Urinary bladder (tissue), 4 donors: ENCODE data around the gene EIF4E. TPM values are rescaled to one million over a fixed set of nuclear protein-coding genes. Genes with fewer than 3 reads are reported as not detected.
"Not testable (repeated sequence)": the region's sequence is repeated elsewhere in the genome, so short reads cannot be mapped to it uniquely, and the experiment has no call there.

Experiments
- DNase-seq: peaks from one replicate; pipeline ENCODE4 v3.0.0-alpha.2; 2015; ENCODE audit errors: extremely low spot score
- H3K27ac ChIP-seq: one replicate; pipeline ENCODE4 v1.5.1; 2013; ENCODE audit warnings: low read depth, mild to moderate bottlenecking, moderate library complexity
- H3K36me3 ChIP-seq: one replicate; pipeline ENCODE4 v1.6.1; 2013; ENCODE audit warnings: mild to moderate bottlenecking, moderate library complexity; ENCODE audit not compliant: insufficient read depth
- H3K4me1 ChIP-seq: one replicate; pipeline ENCODE4 v1.6.1; 2013; ENCODE audit warnings: mild to moderate bottlenecking, moderate library complexity; ENCODE audit not compliant: insufficient read depth
- H3K4me3 ChIP-seq: one replicate; pipeline ENCODE4 v1.5.1; 2013; ENCODE audit warnings: low read depth, low read length
- WGBS: extraction: QIAGEN DNeasy Blood & Tissue Kit; methylation state at CpG from one replicate; pipeline ENCODE4 v1.1.7; 2013; 5-methylcytosine and 5-hydroxymethylcytosine counted together
- polyA plus RNA-seq: library from polyadenylated mRNA; stranded (reverse); fragments of 200-250 nt; gene quantifications from one replicate; pipeline ENCODE4 v1.2.3, GENCODE V29; 2013
- total RNA-seq: library from RNA; depleted of rRNA; stranded (reverse); fragments of >200 nt; gene quantifications from one replicate; pipeline ENCODE4 v1.2.3, GENCODE V29; 2014
- donor health status: healthy with polysubstance abuse.
- donor health status: healthy.

Gene EIF4E
- total and polyA plus RNA-seq, 2 donors: 48.9 to 143 TPM

GRCh38 chr4:98886382-98886781, 42.6 kb downstream of the EIF4E start:
- 98% methylated on average over 2 of the region's 2 CpGs for WGBS
- not testable (repeated sequence) for DNase-seq, H3K36me3 ChIP-seq, H3K4me3 ChIP-seq, H3K27ac ChIP-seq, H3K4me1 ChIP-seq

GRCh38 chr4:98880884-98881283, 48.0 kb downstream of the EIF4E start:
- not testable (repeated sequence) for H3K4me3 ChIP-seq, H3K27ac ChIP-seq, H3K4me1 ChIP-seq, H3K36me3 ChIP-seq, DNase-seq
- WGBS: 97% methylated on average over 4 of the region's 4 CpGs

GRCh38 chr4:98879515-98879914, 49.4 kb downstream of the EIF4E start:
- no peak overlapping the region for H3K4me3 ChIP-seq
- H3K4me1 ChIP-seq: no peaks in the 10 kb centered on the region
- no peak for DNase-seq
- H3K36me3 ChIP-seq: no peaks in the 10 kb centered on the region
- no peak overlapping the region for H3K27ac ChIP-seq

GRCh38 chr4:98873059-98873458, 55.9 kb downstream of the EIF4E start:
- Histone ChIP-seq H3K36me3 (no peaks in the 10 kb centered on the region), H3K4me1 (no peaks in the 10 kb centered on the region), H3K27ac (no peak overlapping the region), H3K4me3 (no peak overlapping the region)
- 90% methylated on average over 2 of the region's 2 CpGs for WGBS
- DNase-seq: no peak

- H3K27ac ChIP-seq, H3K36me3 ChIP-seq, DNase-seq, H3K4me3 ChIP-seq, H3K4me1 ChIP-seq: not testable (repeated sequence)
- WGBS: 71% methylated on average over 3 of the region's 3 CpGs
Measured at GRCh38 chr4:98872120-98872906, 56.6 kb downstream of the EIF4E start.

- no peak for DNase-seq
- no peaks in the 10 kb centered on the region for H3K36me3 ChIP-seq
- no peak overlapping the region for H3K27ac ChIP-seq
- no peaks in the 10 kb centered on the region for H3K4me1 ChIP-seq
- H3K4me3 ChIP-seq: no peak overlapping the region
- 97% methylated on average over 1 of the region's 1 CpG for WGBS
Measured at GRCh38 chr4:98867648-98868047, 61.3 kb downstream of the EIF4E start.

GRCh38 chr4:98865059-98865458, 63.9 kb downstream of the EIF4E start:
- DNase-seq: no peak
- Histone ChIP-seq H3K4me1 (no peaks in the 10 kb centered on the region), H3K27ac (no peak overlapping the region), H3K4me3 (no peak overlapping the region), H3K36me3 (no peaks in the 10 kb centered on the region)
- 89% methylated on average over 6 of the region's 6 CpGs for WGBS

GRCh38 chr4:98864560-98864959, 64.4 kb downstream of the EIF4E start:
- Histone ChIP-seq H3K4me1 (no peaks in the 10 kb centered on the region), H3K27ac (no peak overlapping the region), H3K4me3 (no peak overlapping the region), H3K36me3 (no peaks in the 10 kb centered on the region)
- no peak for DNase-seq
- WGBS: 85% methylated on average over 7 of the region's 7 CpGs

- WGBS: 77% methylated on average over 3 of the region's 3 CpGs
- H3K36me3 ChIP-seq: no peaks in the 10 kb centered on the region
- DNase-seq: no peak
- H3K4me3 ChIP-seq: no peak overlapping the region
- no peaks in the 10 kb centered on the region for H3K4me1 ChIP-seq
- no peak overlapping the region for H3K27ac ChIP-seq
Measured at GRCh38 chr4:98862371-98862770, 66.6 kb downstream of the EIF4E start.

GRCh38 chr4:98861100-98861884, 67.6 kb downstream of the EIF4E start:
- no peaks in the 10 kb centered on the region for H3K36me3 ChIP-seq
- H3K4me1 ChIP-seq: no peaks in the 10 kb centered on the region
- DNase-seq: no peak
- no peak overlapping the region for H3K27ac ChIP-seq
- H3K4me3 ChIP-seq: no peak overlapping the region
- WGBS: 72% methylated on average over 3 of the region's 3 CpGs

- Histone ChIP-seq H3K4me3 (no peak overlapping the region), H3K36me3 (no peaks in the 10 kb centered on the region), H3K4me1 (no peaks in the 10 kb centered on the region), H3K27ac (no peak overlapping the region)
- DNase-seq: no peak
- 72% methylated on average over 3 of the region's 3 CpGs for WGBS
Measured at GRCh38 chr4:98851806-98852205, 77.1 kb downstream of the EIF4E start.

- Histone ChIP-seq H3K27ac (no peak overlapping the region), H3K4me3 (no peak overlapping the region), H3K36me3 (no peaks in the 10 kb centered on the region), H3K4me1 (no peaks in the 10 kb centered on the region)
- DNase-seq: no peak
Measured at GRCh38 chr4:98850937-98851336, 78.0 kb downstream of the EIF4E start.

GRCh38 chr4:98848448-98848847, 80.5 kb downstream of the EIF4E start:
- no peak for DNase-seq
- no peak overlapping the region for H3K27ac ChIP-seq
- H3K36me3 ChIP-seq: no peaks in the 10 kb centered on the region
- H3K4me3 ChIP-seq: no peak overlapping the region
- WGBS: 79% methylated on average over 1 of the region's 1 CpG
- H3K4me1 ChIP-seq: no peaks in the 10 kb centered on the region

- DNase-seq: no peak
- H3K36me3 ChIP-seq: no peaks in the 10 kb centered on the region
- no peak overlapping the region for H3K27ac ChIP-seq
- H3K4me1 ChIP-seq: no peaks in the 10 kb centered on the region
- H3K4me3 ChIP-seq: no peak overlapping the region
Measured at GRCh38 chr4:98845960-98846359, 83.0 kb downstream of the EIF4E start.
